Esophagus muscularis mucosa (tissue), 4 donors: Measurements from ENCODE around the gene THSD4.

Experiments
- EP300 ChIP-seq: sonication (generic); formaldehyde crosslinking; IDR thresholded peaks from one replicate; pipeline ENCODE4 v1.6.1; 2017; ENCODE audit warnings: antibody characterized with exemption
- POLR2AphosphoS5 ChIP-seq, 2 donors: sonication (generic); formaldehyde crosslinking; IDR thresholded peaks; one replicate each; pipeline ENCODE4 v1.6.1; 2017; ENCODE audit warnings: antibody characterized with exemption in 2 of 2
- TF ChIP-seq, protein P1 (sequence below), 3 experiments: fragments of 200-600 bp in 2 of 3; fragments of 450-650 bp in 1 of 3; sonication (generic) in 2 of 3; IDR thresholded peaks; one replicate each; pipeline ENCODE4 v1.5.1; 2017 to 2019; ENCODE audit warnings: antibody characterized with exemption in 3 of 3, mild to moderate bottlenecking in 2 of 3, moderate library complexity in 1 of 3

DNA sequence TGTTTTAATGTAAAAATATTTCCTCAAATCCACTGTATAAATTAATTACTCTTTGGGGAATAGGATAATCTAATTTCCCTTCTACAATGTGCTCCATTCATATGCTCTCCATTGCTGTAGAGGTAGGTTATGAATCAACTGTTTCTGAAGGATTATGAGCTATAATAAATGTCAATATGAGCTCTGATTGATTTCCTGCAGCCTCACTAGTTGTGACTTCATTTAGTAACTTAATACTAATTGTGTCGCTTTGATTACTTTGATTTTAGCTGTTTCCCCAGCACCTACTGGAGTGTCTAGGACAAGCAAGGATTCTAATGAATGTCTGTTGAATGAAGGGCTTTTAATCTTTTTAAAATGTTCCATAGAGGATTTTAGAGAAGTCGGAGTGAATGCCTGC, 458.3 kb downstream of the THSD4 start:
- no peak for TF ChIP-seq EP300
- TF ChIP-seq POLR2AphosphoS5 (IDR thresholded peaks at IDR 0.05) = no peak
- TF ChIP-seq, protein P1, sequence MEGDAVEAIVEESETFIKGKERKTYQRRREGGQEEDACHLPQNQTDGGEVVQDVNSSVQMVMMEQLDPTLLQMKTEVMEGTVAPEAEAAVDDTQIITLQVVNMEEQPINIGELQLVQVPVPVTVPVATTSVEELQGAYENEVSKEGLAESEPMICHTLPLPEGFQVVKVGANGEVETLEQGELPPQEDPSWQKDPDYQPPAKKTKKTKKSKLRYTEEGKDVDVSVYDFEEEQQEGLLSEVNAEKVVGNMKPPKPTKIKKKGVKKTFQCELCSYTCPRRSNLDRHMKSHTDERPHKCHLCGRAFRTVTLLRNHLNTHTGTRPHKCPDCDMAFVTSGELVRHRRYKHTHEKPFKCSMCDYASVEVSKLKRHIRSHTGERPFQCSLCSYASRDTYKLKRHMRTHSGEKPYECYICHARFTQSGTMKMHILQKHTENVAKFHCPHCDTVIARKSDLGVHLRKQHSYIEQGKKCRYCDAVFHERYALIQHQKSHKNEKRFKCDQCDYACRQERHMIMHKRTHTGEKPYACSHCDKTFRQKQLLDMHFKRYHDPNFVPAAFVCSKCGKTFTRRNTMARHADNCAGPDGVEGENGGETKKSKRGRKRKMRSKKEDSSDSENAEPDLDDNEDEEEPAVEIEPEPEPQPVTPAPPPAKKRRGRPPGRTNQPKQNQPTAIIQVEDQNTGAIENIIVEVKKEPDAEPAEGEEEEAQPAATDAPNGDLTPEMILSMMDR (IDR thresholded peaks at IDR 0.05) = no peak
